Lower lobe of right lung (tissue), 2 donors: ENCODE data around the gene VWCE. TPM values are rescaled to one million over a fixed set of nuclear protein-coding genes. Genes with fewer than 3 reads are reported as not detected.

ENCODE experiments used
- ATAC-seq, 2 donors: fragments of 200-7000 bp; cut with Tn5 transposase; one replicate each; pipeline ENCODE4 v1.9.1; 2020 to 2022; ENCODE audit warnings: mild to moderate bottlenecking in 2 of 2, moderate library complexity in 2 of 2
- DNase-seq: peaks from one replicate; pipeline ENCODE4 v3.0.0-alpha.2; 2020
- H3K27ac ChIP-seq: fragments of 200-600 bp; one replicate; pipeline ENCODE4 v1.8.0; 2022
- H3K27me3 ChIP-seq: fragments of 200-600 bp; one replicate; pipeline ENCODE4 v1.8.0; 2022; ENCODE audit warnings: low read depth
- H3K36me3 ChIP-seq: fragments of 200-600 bp; one replicate; pipeline ENCODE4 v1.8.0; 2022; ENCODE audit warnings: mild to moderate bottlenecking
- H3K4me1 ChIP-seq: fragments of 200-600 bp; one replicate; pipeline ENCODE4 v1.8.0; 2022
- H3K4me3 ChIP-seq: fragments of 200-600 bp; one replicate; pipeline ENCODE4 v1.8.0; 2022; ENCODE audit warnings: mild to moderate bottlenecking
- H3K9me3 ChIP-seq: fragments of 200-600 bp; one replicate; pipeline ENCODE4 v1.8.0; 2022
- intact Hi-C: fragments of 100-400 bp; cut with DNase I; formaldehyde crosslinking; loops from one replicate; pipeline ENCODE4 v1.11.0; 2022
- total RNA-seq: library from RNA; stranded (reverse); fragmentation: NEBNext Ultra II Directional; extraction: Animal tissue kit (Norgen Biotek cat#: 25700); gene quantifications from one replicate; pipeline ENCODE4 v1.2.1, GENCODE V29; 2021
- TF ChIP-seq, protein P1 (sequence below): fragments of 200-600 bp; IDR thresholded peaks from one replicate; pipeline ENCODE4 v1.8.0; 2022; ENCODE audit warnings: antibody characterized with exemption, mild to moderate bottlenecking
- donor health status: DM: no; HTN: yes; CAD: no; lungs with severe emphysema.

The VWCE gene
- total RNA-seq, 1 donor from 2014 or later, result 1.2 TPM

- no peaks in the 10 kb centered on the region for H3K4me1 ChIP-seq
- ATAC-seq (no peak), DNase-seq (no peak)
- intact Hi-C loops, result no loop called here
- no peaks in the 10 kb centered on the region for H3K9me3 ChIP-seq
- peaks cover 100% of the 10 kb centered on the region for H3K36me3 ChIP-seq
- H3K27ac ChIP-seq, result no peak overlapping the region
- TF ChIP-seq, protein P1, sequence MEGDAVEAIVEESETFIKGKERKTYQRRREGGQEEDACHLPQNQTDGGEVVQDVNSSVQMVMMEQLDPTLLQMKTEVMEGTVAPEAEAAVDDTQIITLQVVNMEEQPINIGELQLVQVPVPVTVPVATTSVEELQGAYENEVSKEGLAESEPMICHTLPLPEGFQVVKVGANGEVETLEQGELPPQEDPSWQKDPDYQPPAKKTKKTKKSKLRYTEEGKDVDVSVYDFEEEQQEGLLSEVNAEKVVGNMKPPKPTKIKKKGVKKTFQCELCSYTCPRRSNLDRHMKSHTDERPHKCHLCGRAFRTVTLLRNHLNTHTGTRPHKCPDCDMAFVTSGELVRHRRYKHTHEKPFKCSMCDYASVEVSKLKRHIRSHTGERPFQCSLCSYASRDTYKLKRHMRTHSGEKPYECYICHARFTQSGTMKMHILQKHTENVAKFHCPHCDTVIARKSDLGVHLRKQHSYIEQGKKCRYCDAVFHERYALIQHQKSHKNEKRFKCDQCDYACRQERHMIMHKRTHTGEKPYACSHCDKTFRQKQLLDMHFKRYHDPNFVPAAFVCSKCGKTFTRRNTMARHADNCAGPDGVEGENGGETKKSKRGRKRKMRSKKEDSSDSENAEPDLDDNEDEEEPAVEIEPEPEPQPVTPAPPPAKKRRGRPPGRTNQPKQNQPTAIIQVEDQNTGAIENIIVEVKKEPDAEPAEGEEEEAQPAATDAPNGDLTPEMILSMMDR, result no peak
- no peak overlapping the region for H3K4me3 ChIP-seq
- H3K27me3 ChIP-seq, result no peaks in the 10 kb centered on the region
These were observed 12.2 kb upstream of the VWCE start for GRCh38 chr11:61307354-61307753.

DNA sequence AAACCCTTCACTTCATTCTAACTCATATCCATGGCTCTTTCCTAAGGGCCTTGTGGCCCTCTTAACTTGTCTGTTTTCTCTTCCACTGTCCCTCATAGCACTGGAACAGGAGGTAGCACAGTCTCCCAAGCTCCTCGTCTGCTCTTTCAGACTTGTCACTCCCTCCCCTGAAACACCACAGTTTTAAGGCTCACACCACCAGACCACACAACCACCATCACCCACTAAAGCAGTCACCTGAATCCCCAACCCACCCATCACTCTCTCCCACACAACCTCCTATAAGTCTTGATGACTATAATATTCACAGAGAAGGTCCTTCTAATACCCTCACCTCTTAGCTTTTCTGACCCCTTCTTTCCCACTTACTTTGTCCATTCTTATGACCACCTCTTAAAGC is 11.1 kb upstream of the VWCE start:
- H3K36me3 ChIP-seq, result peaks cover 100% of the 10 kb centered on the region
- H3K27me3 ChIP-seq, result no peaks in the 10 kb centered on the region
- no peaks in the 10 kb centered on the region for H3K4me1 ChIP-seq
- TF ChIP-seq, protein P1, result no peak
- ATAC-seq (no peak), DNase-seq (no peak)
- no peaks in the 10 kb centered on the region for H3K9me3 ChIP-seq
- H3K27ac ChIP-seq, result no peak overlapping the region
- H3K4me3 ChIP-seq, result no peak overlapping the region
- intact Hi-C loops, result no loop called here

- Histone ChIP-seq H3K4me1 (no peaks in the 10 kb centered on the region), H3K27ac (no peak overlapping the region), H3K27me3 (no peaks in the 10 kb centered on the region), H3K9me3 (no peaks in the 10 kb centered on the region), H3K4me3 (no peak overlapping the region), H3K36me3 (peaks cover 100% of the 10 kb centered on the region)
- intact Hi-C loops, result no loop called here
- TF ChIP-seq, protein P1, result no peak
- no peak for DNase-seq
- no peak for ATAC-seq
These were observed 10.3 kb upstream of the VWCE start for GRCh38 chr11:61305417-61305816.

DNA sequence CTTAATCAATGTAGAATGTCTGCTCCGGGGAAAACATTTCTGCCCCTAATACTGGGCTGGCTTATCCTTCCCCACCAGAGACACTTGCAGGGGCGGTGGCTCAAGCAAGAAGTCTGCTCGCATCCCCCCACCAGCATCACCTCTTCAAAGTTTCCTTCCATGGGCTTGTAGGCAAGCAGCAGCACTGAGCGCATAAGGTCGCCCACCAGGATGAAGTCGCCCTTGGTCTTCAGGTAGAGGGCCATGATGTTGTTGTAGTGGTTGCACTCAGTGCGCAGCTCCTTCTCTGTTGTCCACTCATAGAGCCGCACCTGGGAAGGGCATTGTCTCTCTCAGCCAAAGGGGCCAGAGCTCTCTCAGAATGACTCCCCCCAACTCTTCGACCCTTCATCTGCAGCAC is 8.6 kb upstream of the VWCE start:
- Histone ChIP-seq H3K4me1 (peaks cover under 1% of the 10 kb centered on the region), H3K36me3 (peaks cover 100% of the 10 kb centered on the region), H3K9me3 (no peaks in the 10 kb centered on the region), H3K4me3 (no peak overlapping the region), H3K27me3 (no peaks in the 10 kb centered on the region), H3K27ac (no peak overlapping the region)
- ATAC-seq (no peak), DNase-seq (no peak)
- intact Hi-C loops, result no loop called here
- TF ChIP-seq, protein P1, result no peak

GRCh38 chr11:61302550-61302949 is 7.4 kb upstream of the VWCE start:
- H3K4me1 ChIP-seq, result peaks cover 10% of the 10 kb centered on the region
- TF ChIP-seq, protein P1, result no peak
- no peaks in the 10 kb centered on the region for H3K27me3 ChIP-seq
- no peaks in the 10 kb centered on the region for H3K9me3 ChIP-seq
- ATAC-seq (no peak), DNase-seq (no peak)
- no peak overlapping the region for H3K27ac ChIP-seq
- H3K36me3 ChIP-seq, result peaks cover 94% of the 10 kb centered on the region
- no peak overlapping the region for H3K4me3 ChIP-seq
- intact Hi-C loops, result no loop called here
